H1 (cell line): Measurements from ENCODE around the gene AGPAT3. TPM values are rescaled to one million over a fixed set of nuclear protein-coding genes. Genes with fewer than 3 reads are reported as not detected.

Experiments
- CTCF ChIA-PET: fragments of 300-600 bp; sonication (Branson Sonifier 250); formaldehyde crosslinking; loops from one replicate; lab custom pipeline; 2021; ENCODE audit not compliant: partially characterized antibody; lab: Charles Lee
- POLR2A ChIA-PET: fragments of 300-600 bp; sonication (Branson Sonifier 250); formaldehyde crosslinking; loops from one replicate; lab custom pipeline; 2021; ENCODE audit warnings: inconsistent platforms; ENCODE audit not compliant: partially characterized antibody; lab: Charles Lee
- DNase-seq, 2 experiments: peaks; one replicate each; pipeline versions ENCODE4 v3.0.0 to v3.0.0-alpha.2; 2010 to 2022; ENCODE audit warnings: low spot score in 2 of 2, low read depth in 1 of 2, mixed read lengths in 1 of 2
- FAIRE-seq: peaks from 2 replicates; lab custom pipeline; 2011; peaks lifted over from hg19 to GRCh38; lab: Jason Lieb, UNC
- H2AFZ ChIP-seq: 2 replicates; pipeline ENCODE4 v1.8.1; 2012; ENCODE audit warnings: low read length, inconsistent platforms
- H2AK5ac ChIP-seq: 2 replicates; pipeline ENCODE4 v1.6.1; 2013; ENCODE audit warnings: low read depth, low read length
- H2BK120ac ChIP-seq: replicated peaks from 2 replicates; pipeline ENCODE3; 2013; ENCODE audit warnings: low read depth, low read length, inconsistent platforms
- H2BK12ac ChIP-seq: 2 replicates; pipeline ENCODE4 v1.6.1; 2013; ENCODE audit warnings: low read depth, low read length
- H2BK15ac ChIP-seq: 2 replicates; pipeline ENCODE4 v1.6.1; 2013; ENCODE audit warnings: low read length
- H2BK20ac ChIP-seq: 2 replicates; pipeline ENCODE4 v1.6.1; 2013; ENCODE audit warnings: low read length
- H2BK5ac ChIP-seq: 2 replicates; pipeline ENCODE4 v1.6.1; 2013; ENCODE audit warnings: low read depth, low read length
- H3K14ac ChIP-seq: 2 replicates; pipeline ENCODE4 v1.6.1; 2013; ENCODE audit warnings: inconsistent platforms; ENCODE audit not compliant: insufficient read length
- H3K18ac ChIP-seq: 2 replicates; pipeline ENCODE4 v1.6.1; 2013; ENCODE audit warnings: low read length; ENCODE audit errors: extremely low read depth
- H3K23ac ChIP-seq: 2 replicates; pipeline ENCODE4 v1.6.1; 2013; ENCODE audit warnings: inconsistent platforms; ENCODE audit not compliant: insufficient read length
- H3K23me2 ChIP-seq: 2 replicates; pipeline ENCODE4 v1.6.1; 2013; ENCODE audit warnings: low read depth, low read length
- H3K27ac ChIP-seq: 2 replicates; pipeline ENCODE4 v1.6.1; 2011; ENCODE audit warnings: low read depth, low read length, inconsistent platforms
- H3K27me3 ChIP-seq, 4 experiments: replicated peaks in 1 of 4; 1 replicate in 1 of 4; 2 replicates in 3 of 4; pipeline versions ENCODE4 v1.6.1 to v1.8.1; 2011 to 2013; ENCODE audit warnings: low read length in 3 of 4, mild to moderate bottlenecking in 3 of 4, inconsistent platforms in 2 of 4, mixed read lengths in 2 of 4, moderate library complexity in 1 of 4; ENCODE audit not compliant: control insufficient read depth in 3 of 4, insufficient read depth in 3 of 4; ENCODE audit errors: extremely low read depth in 1 of 4
- H3K36me3 ChIP-seq, 4 experiments: 2 replicates each; pipeline versions ENCODE4 v1.6.1 to v1.8.1; 2011 to 2013; ENCODE audit warnings: mild to moderate bottlenecking in 4 of 4, low read length in 3 of 4, moderate library complexity in 2 of 4, control low read depth in 1 of 4, inconsistent platforms in 1 of 4; ENCODE audit not compliant: insufficient read depth in 4 of 4, control insufficient read depth in 2 of 4
- H3K4ac ChIP-seq: replicated peaks from 2 replicates; pipeline ENCODE3; 2013; ENCODE audit warnings: low read length, low read depth, mixed read lengths, inconsistent platforms; ENCODE audit not compliant: insufficient read length
- H3K4me1 ChIP-seq, 4 experiments: replicated peaks in 1 of 4; 1 replicate in 1 of 4; 2 replicates in 3 of 4; pipeline versions ENCODE4 v1.6.1 to v1.8.1; 2011 to 2013; ENCODE audit warnings: low read length in 3 of 4, inconsistent platforms in 2 of 4, mixed read lengths in 1 of 4; ENCODE audit not compliant: insufficient read depth in 4 of 4, control insufficient read depth in 3 of 4
- H3K4me2 ChIP-seq, 2 experiments: 2 replicates each; pipeline versions ENCODE4 v1.6.1 to v1.8.1; 2011 to 2013; ENCODE audit warnings: low read depth in 2 of 2, low read length in 2 of 2, control low read depth in 1 of 2, inconsistent platforms in 1 of 2, mild to moderate bottlenecking in 1 of 2; ENCODE audit not compliant: insufficient read depth in 1 of 2
- H3K4me3 ChIP-seq, 4 experiments: fragments of 200-600, 300-600 bp in 1 of 4; sonication (generic), shearing (Covaris generic), sonication (Bioruptor Twin) in 1 of 4; 2 replicates each; pipeline versions ENCODE4 v1.5.1 to v1.8.1; 2011 to 2016; ENCODE audit warnings: low read length in 4 of 4, low read depth in 3 of 4, control low read depth in 2 of 4, inconsistent platforms in 2 of 4, mild to moderate bottlenecking in 2 of 4, mixed read lengths in 1 of 4, moderate library complexity in 1 of 4; ENCODE audit not compliant: insufficient read depth in 2 of 4; ENCODE audit errors: extremely low read depth in 1 of 4
- H3K56ac ChIP-seq: replicated peaks from 2 replicates; pipeline ENCODE3; 2013; ENCODE audit warnings: low read depth, mild to moderate bottlenecking, mixed read lengths, low read length, inconsistent platforms; ENCODE audit not compliant: insufficient read length
- H3K79me1 ChIP-seq: 2 replicates; pipeline ENCODE4 v1.6.1; 2013; ENCODE audit warnings: low read depth, low read length, control low read depth
- H3K79me2 ChIP-seq, 2 experiments: 2 replicates each; pipeline versions ENCODE4 v1.6.1 to v1.8.1; 2012 to 2013; ENCODE audit warnings: low read length in 2 of 2, mild to moderate bottlenecking in 2 of 2, inconsistent platforms in 1 of 2; ENCODE audit not compliant: insufficient read depth in 2 of 2, control insufficient read depth in 1 of 2
- H3K9ac ChIP-seq, 4 experiments: replicated peaks in 1 of 4; 1 replicate in 1 of 4; 2 replicates in 3 of 4; pipeline versions ENCODE4 v1.6.1 to v1.8.1; 2011 to 2013; ENCODE audit warnings: low read depth in 3 of 4, low read length in 3 of 4, control low read depth in 2 of 4, mild to moderate bottlenecking in 2 of 4, moderate library complexity in 2 of 4, inconsistent platforms in 1 of 4; ENCODE audit errors: extremely low read depth in 1 of 4
- H3K9me3 ChIP-seq, 2 experiments: 2 replicates each; pipeline versions ENCODE4 v1.6.1 to v1.8.1; 2012 to 2013; ENCODE audit warnings: mild to moderate bottlenecking in 2 of 2, moderate library complexity in 2 of 2, control low read depth in 1 of 2, inconsistent platforms in 1 of 2, low read depth in 1 of 2, low read length in 1 of 2, mixed read lengths in 1 of 2; ENCODE audit not compliant: insufficient read depth in 2 of 2
- H4K20me1 ChIP-seq, 2 experiments: replicated peaks in 1 of 2; 2 replicates each; pipeline versions ENCODE3 to v1.8.1; 2011 to 2013; ENCODE audit warnings: inconsistent platforms in 2 of 2, low read length in 2 of 2, mild to moderate bottlenecking in 1 of 2; ENCODE audit not compliant: insufficient read depth in 2 of 2, control insufficient read depth in 1 of 2
- H4K5ac ChIP-seq: 2 replicates; pipeline ENCODE4 v1.6.1; 2013; ENCODE audit warnings: low read length, low read depth, mixed read lengths, inconsistent platforms; ENCODE audit not compliant: insufficient read length
- H4K8ac ChIP-seq: 2 replicates; pipeline ENCODE4 v1.8.0; 2013; ENCODE audit warnings: mild to moderate bottlenecking, moderate library complexity, low read length, inconsistent platforms; ENCODE audit not compliant: insufficient read depth; ENCODE audit errors: extremely low read depth
- H4K91ac ChIP-seq: replicated peaks from 2 replicates; pipeline ENCODE3; 2013; ENCODE audit warnings: low read length, mixed read lengths, inconsistent platforms; ENCODE audit not compliant: insufficient read length
- ASH2L ChIP-seq: fragments of 200-600, 300-600 bp; sonication (generic); IDR thresholded peaks from one replicate; pipeline ENCODE4 v1.7.1; 2017; ENCODE audit warnings: low read length
- BRCA1 ChIP-seq: IDR thresholded peaks from 2 replicates; pipeline ENCODE4 v1.6.1; 2012; ENCODE audit warnings: low read depth, low read length, improper control_type of control experiment
- CEBPB ChIP-seq: IDR thresholded peaks from 2 replicates; pipeline ENCODE4 v1.6.1; 2012; ENCODE audit warnings: low read depth, low read length
- EZH2 ChIP-seq: fragments of 200-600 bp; sonication (generic); IDR thresholded peaks from 2 replicates; pipeline ENCODE4 v1.7.1; 2012; ENCODE audit warnings: low read depth, mild to moderate bottlenecking, moderate library complexity, low read length, inconsistent platforms; ENCODE audit not compliant: severe bottlenecking
- GTF2F1 ChIP-seq: IDR thresholded peaks from 2 replicates; pipeline ENCODE4 v1.6.1; 2012; ENCODE audit warnings: low read depth, low read length, improper control_type of control experiment, borderline replicate concordance
- HDAC2 ChIP-seq, 2 experiments: fragments of 300-600 bp in 1 of 2; sonication (generic) in 1 of 2; IDR thresholded peaks; 2 replicates each; pipeline ENCODE4 v1.6.1; 2011 to 2012; ENCODE audit warnings: low read depth in 2 of 2, low read length in 2 of 2, mild to moderate bottlenecking in 2 of 2, moderate library complexity in 2 of 2, borderline replicate concordance in 1 of 2, inconsistent platforms in 1 of 2
- NRF1 ChIP-seq: IDR thresholded peaks from 2 replicates; pipeline ENCODE4 v1.6.1; 2011; ENCODE audit warnings: mild to moderate bottlenecking, low read depth, low read length, improper control_type of control experiment
- RAD21 ChIP-seq, 2 experiments: IDR thresholded peaks in 1 of 2; conservative IDR thresholded peaks in 1 of 2; 2 replicates each; pipeline ENCODE4 v1.6.1; 2011; ENCODE audit warnings: low read depth in 2 of 2, low read length in 2 of 2, improper control_type of control experiment in 1 of 2, inconsistent platforms in 1 of 2, mild to moderate bottlenecking in 1 of 2, moderate library complexity in 1 of 2
- RXRA ChIP-seq: IDR thresholded peaks from 2 replicates; pipeline ENCODE4 v1.6.1; 2011; ENCODE audit warnings: low read depth, mild to moderate bottlenecking, low read length, moderate library complexity; ENCODE audit not compliant: insufficient read depth
- SIN3A ChIP-seq, 2 experiments: IDR thresholded peaks in 1 of 2; conservative IDR thresholded peaks in 1 of 2; 2 replicates each; pipeline ENCODE4 v1.6.1; 2011 to 2012; ENCODE audit warnings: low read length in 2 of 2, improper control_type of control experiment in 1 of 2, low read depth in 1 of 2, mild to moderate bottlenecking in 1 of 2
- SUZ12 ChIP-seq: fragments of 200-600 bp; sonication (generic); IDR thresholded peaks from 2 replicates; pipeline ENCODE4 v1.6.1; 2012; ENCODE audit warnings: mild to moderate bottlenecking, inconsistent platforms, low read length, moderate library complexity, mixed read lengths
- WGBS, 2 experiments: shearing (Covaris generic) in 1 of 2; methylation state at CpG; one replicate each; pipeline versions ENCODE4 v1.1.6 to v1.1.7; 2013 to 2015; ENCODE audit warnings: low lambda C conversion rate in 2 of 2, mixed read lengths in 2 of 2, inconsistent platforms in 1 of 2, low coverage in 1 of 2, missing lambda C conversion rate in 1 of 2; ENCODE audit not compliant: insufficient replicate concordance in 2 of 2, insufficient coverage in 1 of 2, insufficient read length in 1 of 2; ENCODE audit errors: extremely low coverage in 1 of 2, missing lambda C conversion rate in 1 of 2; 5-methylcytosine and 5-hydroxymethylcytosine counted together
- polyA plus RNA-seq, 7 experiments: library from polyadenylated mRNA; depleted of rRNA in 3 of 7; stranded (reverse) in 5 of 7; unstranded in 2 of 7; fragments of >200 nt in 5 of 7; fragments of 200-250 nt in 2 of 7; gene quantifications; 1 replicate in 5 of 7; 2 replicates in 1 of 7; 4 replicates in 1 of 7; pipeline versions ENCODE4 v1.2.1 to v1.2.3, GENCODE V29; 2011 to 2013; ENCODE audit warnings: missing spikeins in 2 of 7, mixed read lengths in 2 of 7
- total RNA-seq: library from RNA; stranded (reverse); fragmentation: NEBNext Ultra II Directional; extraction: Animal tissue kit (Norgen Biotek cat#: 25700); gene quantifications from 2 replicates; pipeline ENCODE4 v1.2.1, GENCODE V29; 2021

The AGPAT3 gene
- total and polyA plus RNA-seq, 2 of the 8 experiments (the other 6 are each of a cell fraction or from before 2014, with no cell fraction given): 5.8 to 7.3 TPM

DNA sequence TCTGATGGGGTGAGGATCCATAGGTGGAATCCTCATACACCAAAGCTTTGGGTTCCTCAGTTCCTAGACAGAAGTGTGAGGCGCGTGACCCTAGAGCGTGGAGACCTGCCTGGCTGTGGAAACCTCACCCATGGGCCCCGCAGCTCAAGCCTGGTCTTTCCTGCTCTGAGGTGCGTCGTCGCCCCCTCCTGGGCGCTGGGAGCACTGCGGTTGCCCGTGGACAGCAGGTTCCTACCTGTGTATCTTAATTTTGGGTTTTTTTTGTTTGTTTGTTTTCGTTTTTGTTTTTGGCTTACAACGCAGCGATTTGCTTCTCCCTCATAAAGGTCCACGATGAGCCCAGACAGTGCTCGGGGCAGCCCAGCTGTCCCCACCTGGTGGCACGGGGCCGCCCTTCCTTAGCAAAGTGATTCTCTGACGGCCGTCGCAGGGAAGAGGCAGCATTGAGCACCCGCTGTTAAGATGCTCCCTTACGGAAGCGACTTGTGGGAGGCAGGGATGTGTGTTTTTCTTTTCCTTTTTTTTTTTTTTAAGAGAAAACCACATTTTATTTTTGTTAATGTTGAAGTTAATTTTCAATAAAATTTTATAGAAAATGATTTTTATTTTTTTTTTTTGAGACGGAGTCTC lies 110.6 kb downstream of the AGPAT3 start:
- Histone ChIP-seq H3K18ac (no peak overlapping the region; the same call in none of the 2 replicates), H3K9ac (no peak overlapping the region), H3K27me3 (no peaks in the 10 kb centered on the region), H3K9me3 (no peaks in the 10 kb centered on the region), H4K91ac (peak overlapping the region; percentile 62), H3K79me1 (no peaks in the 10 kb centered on the region), H3K4me1 (no peaks in the 10 kb centered on the region; a peak in 1 of 7 replicates), H3K23me2 (peaks cover 7% of the 10 kb centered on the region; the same call in 1 of the 2 replicates), H2BK15ac (peak overlapping the region; percentile 84; the same call in 1 of the 2 replicates), H2BK20ac (0 out of 2 replicates have a peak overlapping the region, but pooled peaks have one; percentile 34), H2AK5ac (0 out of 2 replicates have a peak overlapping the region, but pooled peaks have one; percentile 40), H3K36me3 (no peaks in the 10 kb centered on the region), H3K14ac (no peak overlapping the region), H2BK120ac (no peak overlapping the region), H2BK12ac (0 out of 2 replicates have a peak overlapping the region, but pooled peaks have one; percentile 52), H2AFZ (0 out of 2 replicates have a peak overlapping the region, but pooled peaks have one; percentile 76), H2BK5ac (0 out of 2 replicates have a peak overlapping the region, but pooled peaks have one; percentile 8), H4K8ac (peak overlapping the region; percentile 36), H4K20me1 (peaks cover 0 to 6% of the 10 kb centered on the region in 2 experiments), H3K4me2 (peak overlapping the region; percentile 0 to 79; a peak in 3 of 4 replicates), H4K5ac (no peak overlapping the region), H3K4me3 (peak overlapping the region in 2 of 4 experiments; percentile 11 to 56; a peak in 4 of 8 replicates), H3K27ac (no peak overlapping the region), H3K23ac (no peak overlapping the region), H3K79me2 (no peaks in the 10 kb centered on the region), H3K56ac (no peak overlapping the region), H3K4ac (no peak overlapping the region)
- 17% methylated on average over 23 of the region's 24 CpGs; no CpG with 5 or more reads in 1 of the 2 experiments for WGBS, 2 experiments
- POLR2A ChIA-PET: interaction anchor here (0.7 to 1.0 kb wide), 3 partner anchors 155 to 167 kb away, joined by 3 read pairs; no protein-coding TSS in a partner anchor
- CTCF ChIA-PET: interaction anchor here (0.6 to 3.6 kb wide), 43 partner anchors 10 to 1154 kb away, joined by 3 to 35 read pairs (median 4); no protein-coding TSS in a partner anchor
- DNase-seq (peak in 1 of 2 experiments; percentile 94), FAIRE-seq (no peak)
- TF ChIP-seq GTF2F1: no peak
- no peak for TF ChIP-seq CEBPB
- no peak for TF ChIP-seq SIN3A (conservative IDR thresholded peaks at IDR 0.05 in 1 of 2, IDR thresholded peaks at IDR 0.05 in 1 of 2; ENCODE audit: low read depth in 1 of 2, low read length in 2 of 2)
- TF ChIP-seq EZH2: no peak
- peak; percentile 89 to 90 for TF ChIP-seq RAD21 (IDR thresholded peaks at IDR 0.05 in 1 of 2, conservative IDR thresholded peaks at IDR 0.05 in 1 of 2; ENCODE audit: low read depth in 2 of 2, low read length in 2 of 2)
- no peak for TF ChIP-seq NRF1
- TF ChIP-seq HDAC2 (IDR thresholded peaks at IDR 0.05; ENCODE audit: borderline replicate concordance in 1 of 2, low read depth in 2 of 2, low read length in 2 of 2): no peak
- no peak for TF ChIP-seq RXRA
- TF ChIP-seq BRCA1: no peak
- peak; percentile 45 for TF ChIP-seq ASH2L
- no peak for TF ChIP-seq SUZ12
